Measurements from ENCODE around the gene CELF4. TPM values are rescaled to one million over a fixed set of nuclear protein-coding genes. Genes with fewer than 3 reads are reported as not detected.

CELF4 gene
- total and polyA plus RNA-seq, 2 donors (not counting 3 experiments of a cell fraction or from before 2014, with no cell fraction given), result not detected

DNA sequence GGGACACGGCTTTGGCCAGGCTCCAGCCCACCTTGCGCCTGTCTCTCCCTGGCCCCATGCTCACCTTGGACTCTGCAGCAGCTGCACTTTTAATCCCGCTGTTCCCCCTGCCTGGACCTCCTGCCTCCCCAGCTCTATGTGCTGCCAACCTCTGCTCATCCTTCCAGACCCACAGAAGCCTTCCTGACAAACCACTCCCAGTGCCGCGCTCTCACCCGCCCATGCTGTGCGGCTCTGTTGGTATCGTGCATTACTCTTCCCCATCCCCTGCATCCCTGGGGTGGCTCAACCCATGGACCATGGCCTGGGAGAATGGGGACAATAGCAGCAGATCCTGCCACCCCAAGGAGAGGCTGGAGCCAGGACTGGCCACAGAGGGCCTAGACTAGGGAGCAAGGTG lies 303.6 kb downstream of the CELF4 start:
- no TSS peak for BruUV-seq (replicated peaks)
- no peak overlapping the region for H3K4me2 ChIP-seq (ENCODE audit: insufficient read depth, low read length)
- no peak overlapping the region for H2AFZ ChIP-seq (ENCODE audit: low read depth, low read length)
- ChIA-PET CTCF (no interaction called here), POLR2A (no interaction called here)
- no peaks in the 10 kb centered on the region for H3K4me1 ChIP-seq (ENCODE audit: control insufficient read depth, extremely low read depth, insufficient read depth, low read length)
- dilution Hi-C loops (cut with MboI; ENCODE audit: extremely low pct_ligation_motif_present, low sequenced_read_pairs), result no loop called here
- no peak overlapping the region for H3K27ac ChIP-seq (ENCODE audit: insufficient read depth, low read depth, low read length)
- DNase-seq (ENCODE audit: low read depth, low spot score), result no peak
- H3K79me2 ChIP-seq (ENCODE audit: control insufficient read depth, insufficient read depth, low read length), result no peaks in the 10 kb centered on the region
- H4K20me1 ChIP-seq (replicated peaks; ENCODE audit: control insufficient read depth, extremely low read depth, insufficient read depth, low read length), result no peaks in the 10 kb centered on the region
- no peak for FAIRE-seq
- H3K36me3 ChIP-seq (ENCODE audit: control insufficient read depth in 2 of 2, extremely low read depth in 1 of 2, insufficient read depth in 2 of 2, low read length in 2 of 2), result no peaks in the 10 kb centered on the region
- H3K9me3 ChIP-seq (replicated peaks; ENCODE audit: control insufficient read depth, insufficient read depth, low read length), result no peaks in the 10 kb centered on the region
- H3K4me3 ChIP-seq (replicated peaks in 1 of 3; ENCODE audit: insufficient read depth in 1 of 3, low read depth in 1 of 3, low read length in 3 of 3), result no peak overlapping the region
- H3K9me1 ChIP-seq (replicated peaks; ENCODE audit: control insufficient read depth, extremely low read depth, insufficient read depth, low read length), result no peaks in the 10 kb centered on the region
- H3K27me3 ChIP-seq (ENCODE audit: control insufficient read depth in 2 of 2, insufficient read depth in 2 of 2, low read length in 2 of 2), result peaks cover 0 to 4% of the 10 kb centered on the region in 2 experiments
- H3K9ac ChIP-seq (replicated peaks; ENCODE audit: extremely low read depth, insufficient read depth, low read length), result no peak overlapping the region
- intact Hi-C loops (cut with micrococcal nuclease), result no loop called here
- TF ChIP-seq JUN (IDR thresholded peaks at IDR 0.05; ENCODE audit: borderline replicate concordance, insufficient read depth, insufficient read length, low read depth), result no peak
- TF ChIP-seq POLR2A (IDR thresholded peaks at IDR 0.05; ENCODE audit: low read depth, low read length), result no peak
- no peak for TF ChIP-seq POLR2AphosphoS5 (IDR thresholded peaks at IDR 0.05; ENCODE audit: insufficient read depth, low read depth, low read length)

DNA sequence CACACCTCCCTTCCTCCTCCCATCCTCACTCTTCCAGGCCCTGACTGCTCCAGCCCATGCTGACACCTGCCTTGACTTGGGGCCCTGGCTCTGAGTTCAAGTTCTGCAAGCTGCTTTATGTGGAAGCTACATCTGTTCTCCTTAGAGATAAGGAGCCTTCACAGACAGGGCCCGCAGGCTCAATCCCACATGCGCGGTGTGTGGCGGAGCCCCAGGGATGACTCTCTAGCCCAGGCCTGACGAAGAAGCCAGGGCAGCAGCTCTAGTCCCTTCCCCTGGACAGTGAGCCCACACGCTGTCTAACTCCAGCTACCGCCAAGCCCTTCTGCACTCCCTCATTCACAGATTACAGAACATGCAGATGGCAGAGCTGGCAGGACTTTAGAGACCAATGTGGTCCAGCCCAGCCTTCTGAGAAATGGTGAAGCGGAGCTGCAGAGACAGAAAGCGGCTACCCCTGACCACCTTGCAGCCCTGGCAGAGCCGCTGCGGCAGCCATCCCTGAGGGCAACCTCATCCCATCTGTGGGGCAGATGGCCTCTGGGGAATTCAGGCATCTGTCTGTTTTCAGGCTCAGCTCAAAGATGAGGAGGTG lies 304.3 kb downstream of the CELF4 start:
- intact Hi-C loops (cut with micrococcal nuclease), result no loop called here
- no peaks in the 10 kb centered on the region for H3K36me3 ChIP-seq (ENCODE audit: control insufficient read depth in 2 of 2, extremely low read depth in 1 of 2, insufficient read depth in 2 of 2, low read length in 2 of 2)
- CTCF ChIA-PET, result no interaction called here

More for the DNA sequence above, 304.3 kb downstream of the CELF4 start:
- Histone ChIP-seq H3K4me2 (ENCODE audit: insufficient read depth, low read length) (no peak overlapping the region), H3K4me1 (ENCODE audit: control insufficient read depth, extremely low read depth, insufficient read depth, low read length) (no peaks in the 10 kb centered on the region), H3K79me2 (ENCODE audit: control insufficient read depth, insufficient read depth, low read length) (no peaks in the 10 kb centered on the region), H3K27ac (ENCODE audit: insufficient read depth, low read depth, low read length) (no peak overlapping the region), H3K9me1 (replicated peaks; ENCODE audit: control insufficient read depth, extremely low read depth, insufficient read depth, low read length) (no peaks in the 10 kb centered on the region), H3K4me3 (replicated peaks in 1 of 3; ENCODE audit: insufficient read depth in 1 of 3, low read depth in 1 of 3, low read length in 3 of 3) (no peak overlapping the region), H3K9ac (replicated peaks; ENCODE audit: extremely low read depth, insufficient read depth, low read length) (no peak overlapping the region), H2AFZ (ENCODE audit: low read depth, low read length) (no peak overlapping the region), H4K20me1 (replicated peaks; ENCODE audit: control insufficient read depth, extremely low read depth, insufficient read depth, low read length) (no peaks in the 10 kb centered on the region), H3K27me3 (ENCODE audit: control insufficient read depth in 2 of 2, insufficient read depth in 2 of 2, low read length in 2 of 2) (peaks cover 0 to 6% of the 10 kb centered on the region in 2 experiments), H3K9me3 (replicated peaks; ENCODE audit: control insufficient read depth, insufficient read depth, low read length) (no peaks in the 10 kb centered on the region)
- FAIRE-seq (no peak), DNase-seq (ENCODE audit: low read depth, low spot score) (no peak)
- TF ChIP-seq POLR2A (IDR thresholded peaks at IDR 0.05; ENCODE audit: low read depth, low read length), result no peak
- dilution Hi-C loops (cut with MboI; ENCODE audit: extremely low pct_ligation_motif_present, low sequenced_read_pairs), result no loop called here
- BruUV-seq (replicated peaks), result no TSS peak
- POLR2A ChIA-PET, result no interaction called here
